SK-N-DZ (cell line): ENCODE measurements around the gene HOXD4.

ENCODE experiments used
- DNase-seq: peaks from one replicate; pipeline ENCODE4 v3.0.0-alpha.2; 2015; ENCODE audit warnings: low spot score

HOXD4 gene

GRCh38 chr2:176126929-176127773 is 24.2 kb upstream of the HOXD4 start:
- peak; percentile 67 for DNase-seq

GRCh38 chr2:176127774-176128072 is 23.6 kb upstream of the HOXD4 start:
- DNase-seq: no peak

- DNase-seq: peak; percentile 68
Measured at GRCh38 chr2:176128172-176128981, 23.0 kb upstream of the HOXD4 start.

GRCh38 chr2:176128982-176129796 is 22.2 kb upstream of the HOXD4 start, which contains the start of gene HOXD8:
Gene HOXD8 (plus strand): TSS chr2:176129705. CDS start chr2:176130367, 662 bp downstream.
- DNase-seq: peak; percentile 90

- peak; percentile 73 for DNase-seq
Measured at GRCh38 chr2:176129813-176130146, 21.6 kb upstream of the HOXD4 start.

GRCh38 chr2:176130147-176130956 is 21.0 kb upstream of the HOXD4 start:
- DNase-seq: peak; percentile 76

- DNase-seq: no peak
Measured at GRCh38 chr2:176130957-176131847, 20.1 kb upstream of the HOXD4 start.

- no peak for DNase-seq
Measured at GRCh38 chr2:176131848-176132158, 19.5 kb upstream of the HOXD4 start.

- no peak for DNase-seq
Measured at GRCh38 chr2:176132205-176133171, 18.9 kb upstream of the HOXD4 start.

- no peak for DNase-seq
Measured at GRCh38 chr2:176133389-176133788, 18.0 kb upstream of the HOXD4 start.

GRCh38 chr2:176134035-176134434 is 17.3 kb upstream of the HOXD4 start:
- no peak for DNase-seq

GRCh38 chr2:176135035-176135440 is 16.3 kb upstream of the HOXD4 start:
- peak; percentile 65 for DNase-seq

- no peak for DNase-seq
Measured at GRCh38 chr2:176136374-176137251, 14.7 kb upstream of the HOXD4 start.

GRCh38 chr2:176137252-176137580 is 14.1 kb upstream of the HOXD4 start:
- no peak for DNase-seq

- DNase-seq: no peak
Measured at GRCh38 chr2:176137906-176138305, 13.4 kb upstream of the HOXD4 start.

GRCh38 chr2:176138526-176138922 is 12.8 kb upstream of the HOXD4 start:
- DNase-seq: no peak

GRCh38 chr2:176138923-176139660 is 12.3 kb upstream of the HOXD4 start:
- DNase-seq: no peak
